K562 (cell line): ENCODE measurements around the gene CDK1. TPM values are rescaled to one million over a fixed set of nuclear protein-coding genes. Genes with fewer than 3 reads are reported as not detected.
A peak's percentile ranks its signal among the peaks of the same experiment; 100 is the strongest.

Source experiments
- ASH1L ChIP-seq: fragments of 450-650 bp; IDR thresholded peaks from 2 replicates; pipeline ENCODE4 v1.6.1; 2018; ENCODE audit warnings: borderline replicate concordance, mild to moderate bottlenecking, low read depth; ENCODE audit not compliant: partially characterized antibody
- CBX5 ChIP-seq: IDR thresholded peaks from 2 replicates; pipeline ENCODE4 v1.6.1; 2014; ENCODE audit warnings: low read depth, borderline replicate concordance
- CHD1 ChIP-seq: fragments of 200-600 bp; sonication (generic); IDR thresholded peaks from one replicate; pipeline ENCODE4 v1.6.1; 2012; ENCODE audit warnings: mild to moderate bottlenecking, moderate library complexity, low read length, inconsistent platforms
- CSDE1 ChIP-seq, 2 experiments: fragments of 450-650 bp; IDR thresholded peaks; 2 replicates each; pipeline ENCODE4 v1.6.1; 2016; ENCODE audit warnings: mild to moderate bottlenecking in 1 of 2
- EP400 ChIP-seq: fragments of 450-650 bp; IDR thresholded peaks from 2 replicates; pipeline ENCODE4 v1.6.1; 2017; ENCODE audit warnings: antibody characterized with exemption, mild to moderate bottlenecking, moderate library complexity
- GABPA ChIP-seq: fragments of 200-800 bp; sonication (Bioruptor generic); conservative IDR thresholded peaks from 2 replicates; pipeline ENCODE4 v1.6.1; 2016; ENCODE audit warnings: low read depth, missing genetic modification characterization, missing compliant biosample characterization
- MYC ChIP-seq, 2 experiments: fragments of 250-450 bp in 1 of 2; sonication (Bioruptor Pico) in 1 of 2; IDR thresholded peaks; 2 replicates each; pipeline versions ENCODE4 v1.5.1 to v1.6.1; 2012 to 2021; ENCODE audit warnings: low read depth in 2 of 2, borderline replicate concordance in 1 of 2, improper control_type of control experiment in 1 of 2, low read length in 1 of 2, mild to moderate bottlenecking in 1 of 2, moderate library complexity in 1 of 2
- PML ChIP-seq: IDR thresholded peaks from 2 replicates; pipeline ENCODE4 v1.6.1; 2012; ENCODE audit warnings: low read length, inconsistent platforms
- POLR3A ChIP-seq: IDR thresholded peaks from 2 replicates; pipeline ENCODE4 v1.6.1; 2011; ENCODE audit warnings: borderline replicate concordance, mild to moderate bottlenecking, moderate library complexity; ENCODE audit not compliant: insufficient read length, insufficient read depth; ENCODE audit errors: extremely low read depth
- RBFOX2 ChIP-seq: fragments of 200-400 bp; formaldehyde crosslinking; IDR thresholded peaks from 2 replicates; pipeline ENCODE4 v1.6.1; 2017; ENCODE audit warnings: low read depth, mild to moderate bottlenecking, low read length, moderate library complexity
- RHOXF2B ChIP-seq: fragments of 250-450 bp; sonication (Bioruptor Pico); conservative IDR thresholded peaks from 2 replicates; pipeline ENCODE4 v1.5.1; 2021
- TARDBP ChIP-seq: fragments of 450-650 bp; IDR thresholded peaks from 2 replicates; pipeline ENCODE4 v1.6.1; 2016
- TFAM ChIP-seq: fragments of 250-450 bp; sonication (Bioruptor Pico); conservative IDR thresholded peaks from 2 replicates; pipeline ENCODE4 v1.5.0; 2021; ENCODE audit warnings: mild to moderate bottlenecking, moderate library complexity
- XRCC4 ChIP-seq: IDR thresholded peaks from one replicate; pipeline ENCODE4 v1.6.1; 2011; ENCODE audit not compliant: insufficient read depth, insufficient read length; ENCODE audit errors: extremely low read depth
- XRCC5 ChIP-seq: fragments of 200-400 bp; formaldehyde crosslinking; IDR thresholded peaks from 2 replicates; pipeline ENCODE4 v1.6.1; 2017; ENCODE audit warnings: low read depth, mild to moderate bottlenecking, low read length
- ZBTB17 ChIP-seq: fragments of 450-650 bp; formaldehyde crosslinking; IDR thresholded peaks from 2 replicates; pipeline ENCODE4 v1.4.0; 2020; ENCODE audit warnings: mild to moderate bottlenecking
- ZBTB7A ChIP-seq: IDR thresholded peaks from 2 replicates; pipeline ENCODE4 v1.6.1; 2011; ENCODE audit warnings: low read depth, mild to moderate bottlenecking, low read length, moderate library complexity, borderline replicate concordance; ENCODE audit not compliant: control insufficient read depth
- ZNF398 ChIP-seq: fragments of 250-450 bp; sonication (Bioruptor Pico); IDR thresholded peaks from 2 replicates; pipeline ENCODE4 v1.8.0; 2021; ENCODE audit warnings: moderate library complexity, mild to moderate bottlenecking, inconsistent platforms
- polyA plus RNA-seq, 8 experiments: library from polyadenylated mRNA; depleted of rRNA in 4 of 8; stranded (reverse) in 5 of 8; unstranded in 3 of 8; fragments of >200 nt; fragmentation: Nextera tagmentation in 2 of 8; fragmentation: Illumina TruSeq in 1 of 8; extraction: Ambion mirVana in 2 of 8; extraction: Trizol in 1 of 8; gene quantifications; 2 replicates each; pipeline versions ENCODE4 v1.2.1 to v1.2.3, GENCODE V29; 2011 to 2014; ENCODE audit warnings: inconsistent platforms in 1 of 8, missing spikeins in 1 of 8
- total RNA-seq, 7 experiments: library from RNA; depleted of rRNA in 6 of 7; stranded (reverse); fragments of >200 nt in 6 of 7; fragmentation: Illumina TruSeq in 2 of 7; extraction: Trizol in 2 of 7; gene quantifications; 2 replicates each; pipeline versions ENCODE4 v1.2.1 to v1.2.3, GENCODE V29; 2011 to 2021; ENCODE audit warnings: low replicate concordance in 1 of 7
- TF ChIP-seq, protein P1 (sequence below): fragments of 250-450 bp; sonication (Bioruptor Pico); IDR thresholded peaks from 2 replicates; pipeline ENCODE4 v1.8.0; 2021; ENCODE audit warnings: moderate library complexity, mild to moderate bottlenecking, inconsistent platforms
- TF ChIP-seq, protein P2 (sequence below): fragments of 450-650 bp; IDR thresholded peaks from 2 replicates; pipeline ENCODE4 v1.6.1; 2016; ENCODE audit warnings: missing biosample characterization, missing genetic modification characterization
- TF ChIP-seq, protein P3 (sequence below): fragments of 200-800 bp; sonication (Bioruptor generic); IDR thresholded peaks from 2 replicates; pipeline ENCODE4 v1.6.1; 2017; ENCODE audit warnings: missing genetic modification characterization, missing compliant biosample characterization
- TF ChIP-seq, protein P4 (sequence below): fragments of 250-450 bp; sonication (Bioruptor Pico); IDR thresholded peaks from 2 replicates; pipeline ENCODE4 v1.5.0; 2021

Gene CDK1
- total and polyA plus RNA-seq, 9 of the 15 experiments (the other 6 are each of a cell fraction or from before 2014, with no cell fraction given) = 156 to 685 (median 236) TPM

DNA sequence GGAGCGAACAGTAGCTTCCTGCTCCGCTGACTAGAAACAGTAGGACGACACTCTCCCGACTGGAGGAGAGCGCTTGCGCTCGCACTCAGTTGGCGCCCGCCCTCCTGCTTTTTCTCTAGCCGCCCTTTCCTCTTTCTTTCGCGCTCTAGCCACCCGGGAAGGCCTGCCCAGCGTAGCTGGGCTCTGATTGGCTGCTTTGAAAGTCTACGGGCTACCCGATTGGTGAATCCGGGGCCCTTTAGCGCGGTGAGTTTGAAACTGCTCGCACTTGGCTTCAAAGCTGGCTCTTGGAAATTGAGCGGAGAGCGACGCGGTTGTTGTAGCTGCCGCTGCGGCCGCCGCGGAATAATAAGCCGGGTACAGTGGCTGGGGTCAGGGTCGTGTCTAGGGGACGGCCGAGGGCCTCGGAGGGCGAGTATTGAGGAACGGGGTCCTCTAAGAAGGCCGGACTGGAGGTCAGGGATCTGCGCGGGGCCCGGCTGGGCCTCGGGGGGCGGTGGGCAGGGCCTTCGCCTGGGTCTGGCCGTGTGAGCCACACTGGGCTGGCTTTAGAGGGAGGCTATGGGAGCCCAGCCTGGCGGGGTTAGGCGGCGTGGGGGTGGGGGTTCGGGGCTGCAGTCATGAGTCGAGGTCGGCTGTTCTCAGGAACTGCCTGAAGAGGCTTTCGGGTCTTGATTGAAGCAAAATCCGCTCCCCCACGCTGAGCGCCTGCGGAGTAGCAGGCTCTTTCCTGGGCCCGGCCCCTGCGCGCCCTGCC, at the start of gene CDK1 (continued):
- TF ChIP-seq XRCC4 (no peak), POLR3A (no peak), RHOXF2B (CRISPR knock-in tag) (no peak), ZNF398 (CRISPR knock-in tag) (no peak), CSDE1 (IDR thresholded peaks at IDR 0.05) (no peak), MYC (IDR thresholded peaks at IDR 0.05; ENCODE audit: low read depth, low read length) (peak; percentile 70; the same call in 1 of the 2 replicates), MYC (CRISPR knock-in tag; IDR thresholded peaks at IDR 0.05; ENCODE audit: borderline replicate concordance, low read depth) (no peak), ZBTB17 (CRISPR knock-in tag) (no peak), RBFOX2 (peak; percentile 100), XRCC5 (peak; percentile 95), ASH1L (peak; percentile 92), ZBTB7A (peak; percentile 72; the same call in 1 of the 2 replicates), CHD1 (peak; percentile 53), CBX5 (no peak), EP400 (peak; percentile 98), TFAM (CRISPR knock-in tag) (no peak), GABPA (tag) (no peak), PML (peak; percentile 89), TARDBP (no peak; the same call in 1 of the 2 replicates)
- TF ChIP-seq, protein P1, sequence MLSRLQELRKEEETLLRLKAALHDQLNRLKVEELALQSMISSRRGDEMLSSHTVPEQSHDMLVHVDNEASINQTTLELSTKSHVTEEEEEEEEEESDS (CRISPR knock-in tag) = no peak
- TF ChIP-seq, protein P2, sequence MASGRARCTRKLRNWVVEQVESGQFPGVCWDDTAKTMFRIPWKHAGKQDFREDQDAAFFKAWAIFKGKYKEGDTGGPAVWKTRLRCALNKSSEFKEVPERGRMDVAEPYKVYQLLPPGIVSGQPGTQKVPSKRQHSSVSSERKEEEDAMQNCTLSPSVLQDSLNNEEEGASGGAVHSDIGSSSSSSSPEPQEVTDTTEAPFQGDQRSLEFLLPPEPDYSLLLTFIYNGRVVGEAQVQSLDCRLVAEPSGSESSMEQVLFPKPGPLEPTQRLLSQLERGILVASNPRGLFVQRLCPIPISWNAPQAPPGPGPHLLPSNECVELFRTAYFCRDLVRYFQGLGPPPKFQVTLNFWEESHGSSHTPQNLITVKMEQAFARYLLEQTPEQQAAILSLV (tag) = no peak
- TF ChIP-seq, protein P3, sequence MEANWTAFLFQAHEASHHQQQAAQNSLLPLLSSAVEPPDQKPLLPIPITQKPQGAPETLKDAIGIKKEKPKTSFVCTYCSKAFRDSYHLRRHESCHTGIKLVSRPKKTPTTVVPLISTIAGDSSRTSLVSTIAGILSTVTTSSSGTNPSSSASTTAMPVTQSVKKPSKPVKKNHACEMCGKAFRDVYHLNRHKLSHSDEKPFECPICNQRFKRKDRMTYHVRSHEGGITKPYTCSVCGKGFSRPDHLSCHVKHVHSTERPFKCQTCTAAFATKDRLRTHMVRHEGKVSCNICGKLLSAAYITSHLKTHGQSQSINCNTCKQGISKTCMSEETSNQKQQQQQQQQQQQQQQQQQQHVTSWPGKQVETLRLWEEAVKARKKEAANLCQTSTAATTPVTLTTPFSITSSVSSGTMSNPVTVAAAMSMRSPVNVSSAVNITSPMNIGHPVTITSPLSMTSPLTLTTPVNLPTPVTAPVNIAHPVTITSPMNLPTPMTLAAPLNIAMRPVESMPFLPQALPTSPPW = no peak
- TF ChIP-seq, protein P4, sequence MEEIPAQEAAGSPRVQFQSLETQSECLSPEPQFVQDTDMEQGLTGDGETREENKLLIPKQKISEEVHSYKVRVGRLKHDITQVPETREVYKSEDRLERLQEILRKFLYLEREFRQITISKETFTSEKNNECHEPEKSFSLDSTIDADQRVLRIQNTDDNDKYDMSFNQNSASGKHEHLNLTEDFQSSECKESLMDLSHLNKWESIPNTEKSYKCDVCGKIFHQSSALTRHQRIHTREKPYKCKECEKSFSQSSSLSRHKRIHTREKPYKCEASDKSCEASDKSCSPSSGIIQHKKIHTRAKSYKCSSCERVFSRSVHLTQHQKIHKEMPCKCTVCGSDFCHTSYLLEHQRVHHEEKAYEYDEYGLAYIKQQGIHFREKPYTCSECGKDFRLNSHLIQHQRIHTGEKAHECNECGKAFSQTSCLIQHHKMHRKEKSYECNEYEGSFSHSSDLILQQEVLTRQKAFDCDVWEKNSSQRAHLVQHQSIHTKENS (CRISPR knock-in tag) = no peak
